GM18909 (cell line): ENCODE results near the gene KIAA2012.
A peak's percentile ranks its signal among the peaks of the same experiment; 100 is the strongest.
"Not testable (repeated sequence)": the region's sequence is repeated elsewhere in the genome, so short reads cannot be mapped to it uniquely, and the experiment has no call there.

Experiments
- ATAC-seq: cut with Tn5 transposase; IDR thresholded peaks from one replicate; pipeline ENCODE4 v1.9.1; 2021; ENCODE audit warnings: mild to moderate bottlenecking; ENCODE audit not compliant: unreplicated experiment, poor library complexity

KIAA2012 gene

DNA sequence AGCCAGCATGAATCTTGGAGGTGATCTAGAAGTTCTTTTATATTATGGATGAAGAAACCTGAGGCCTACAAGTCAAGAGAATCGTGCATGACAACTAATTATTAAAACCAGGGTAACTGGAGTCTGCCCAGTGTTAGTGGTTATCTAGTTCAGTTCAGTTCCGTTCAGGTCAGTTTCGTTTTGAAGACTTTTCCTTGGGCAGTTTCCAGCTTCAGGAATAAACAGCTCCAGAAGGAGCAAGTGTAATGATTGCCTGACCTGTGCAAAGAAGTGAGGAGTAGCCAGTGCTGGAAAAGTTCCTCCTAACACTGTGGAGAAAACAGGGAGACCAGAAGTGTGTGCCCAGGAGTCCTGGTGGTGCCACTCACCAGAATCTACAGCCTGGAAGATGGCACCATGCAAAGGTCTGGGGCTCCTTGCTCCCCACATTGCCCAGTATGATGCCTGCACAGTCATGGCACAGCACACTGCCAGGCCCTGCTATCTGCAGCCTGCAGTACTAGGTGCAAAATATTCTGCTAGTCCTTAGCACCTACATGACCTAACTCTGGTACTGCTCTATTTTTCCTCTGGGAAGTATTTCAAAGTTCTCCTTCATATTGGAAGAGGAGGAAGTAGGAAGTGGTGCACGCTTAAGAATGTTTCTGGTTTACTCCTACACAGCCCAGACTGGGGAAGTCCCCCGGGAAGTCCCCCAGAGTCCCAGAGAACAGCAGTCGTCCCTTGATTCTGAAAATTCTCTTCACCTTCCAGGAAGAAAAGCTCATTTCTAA lies 99.6 kb downstream of the KIAA2012 start:
- no peak for ATAC-seq

DNA sequence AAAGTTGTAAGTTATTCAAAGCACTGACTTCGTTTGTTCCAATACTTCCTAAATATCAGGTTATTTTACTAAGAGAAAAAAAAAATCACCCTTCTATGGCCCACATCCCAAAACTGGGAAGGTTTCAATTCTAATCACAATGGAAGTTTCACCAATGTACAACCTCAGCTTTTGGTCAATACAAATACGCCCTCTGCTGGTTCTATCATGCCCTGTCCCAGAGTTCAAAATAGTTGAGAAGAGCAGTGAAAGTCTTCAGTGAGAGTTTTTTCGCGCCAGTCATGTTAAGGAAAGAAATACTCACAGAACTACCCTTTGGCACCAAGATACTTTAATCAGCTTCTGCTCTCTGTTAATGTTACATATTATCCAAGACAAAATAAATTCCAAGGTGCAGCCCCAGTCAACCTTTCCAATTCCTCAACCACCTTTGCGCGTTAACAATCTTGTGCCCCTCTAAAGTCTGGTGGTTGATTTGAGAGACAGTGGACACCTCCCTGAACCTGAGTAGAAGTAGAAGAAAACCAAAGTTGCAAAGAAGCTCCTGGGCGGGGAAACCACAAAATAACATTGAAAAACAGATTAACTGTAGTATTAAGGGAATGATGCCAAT lies 105.4 kb downstream of the KIAA2012 start:
- no peak for ATAC-seq

DNA sequence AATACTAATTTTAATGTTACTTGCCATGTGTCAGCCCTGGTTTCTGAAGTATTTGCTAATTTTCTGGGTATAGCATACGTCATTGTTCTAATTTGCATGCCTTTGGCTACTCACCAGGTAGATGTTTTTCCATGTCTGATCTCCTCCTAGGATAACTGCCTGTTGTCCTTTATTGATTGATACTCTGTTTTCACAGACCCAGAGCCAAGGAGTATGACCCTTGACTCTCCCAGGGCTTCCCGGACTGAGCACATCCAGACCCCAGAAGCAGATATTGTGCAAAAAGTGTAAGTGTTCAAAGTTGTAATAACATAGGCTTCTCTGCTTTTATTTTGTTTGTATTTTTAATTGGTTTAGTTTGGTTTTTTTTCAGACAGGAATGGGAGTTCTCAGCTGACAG lies 111.5 kb downstream of the KIAA2012 start:
- ATAC-seq = no peak

DNA sequence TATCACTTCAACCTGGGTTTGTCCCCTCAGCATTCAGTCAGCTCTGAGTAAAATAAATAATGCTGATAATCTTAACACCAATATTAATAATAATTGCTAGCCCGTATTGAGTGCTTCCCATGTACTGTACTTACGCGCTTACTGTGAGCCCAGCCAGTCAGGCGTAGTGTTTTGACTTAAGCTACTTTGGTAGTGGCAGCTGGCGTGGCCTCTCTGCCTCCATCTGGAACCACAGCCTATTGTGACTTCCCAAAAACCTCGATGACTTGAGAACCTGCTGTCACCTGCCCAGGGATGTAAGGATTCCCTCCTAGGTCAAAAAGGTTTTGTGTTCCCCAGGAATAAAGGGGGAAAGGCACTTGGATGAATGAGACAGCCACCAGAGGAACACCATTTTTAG lies 112.1 kb downstream of the KIAA2012 start:
- no peak for ATAC-seq

DNA sequence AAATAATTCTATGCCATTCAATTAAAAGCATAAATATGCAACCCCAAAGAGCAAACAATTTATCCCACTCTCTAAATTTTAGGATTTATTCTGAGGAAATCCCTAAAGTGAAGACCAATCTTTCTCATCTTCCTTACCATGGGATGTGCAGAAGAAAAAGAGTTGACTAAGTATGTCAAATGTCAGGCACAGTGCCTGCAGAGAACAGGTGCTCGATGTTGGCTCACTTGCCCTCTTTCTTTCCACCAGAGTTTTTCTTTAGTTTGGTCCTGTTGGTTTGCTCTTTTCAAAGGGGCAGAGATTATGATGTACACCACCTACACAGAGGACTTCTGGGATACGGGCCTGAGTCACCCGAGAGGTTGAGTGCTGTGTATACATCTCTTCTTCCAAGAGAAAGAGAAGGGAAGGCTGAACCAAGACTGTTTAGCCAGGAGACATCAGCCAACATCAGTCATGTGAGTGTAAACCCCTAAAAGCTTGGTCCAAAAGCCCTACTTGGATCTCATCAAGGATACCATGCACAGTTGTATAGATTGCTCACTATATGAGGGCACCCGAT lies 113.7 kb downstream of the KIAA2012 start:
- no peak for ATAC-seq

DNA sequence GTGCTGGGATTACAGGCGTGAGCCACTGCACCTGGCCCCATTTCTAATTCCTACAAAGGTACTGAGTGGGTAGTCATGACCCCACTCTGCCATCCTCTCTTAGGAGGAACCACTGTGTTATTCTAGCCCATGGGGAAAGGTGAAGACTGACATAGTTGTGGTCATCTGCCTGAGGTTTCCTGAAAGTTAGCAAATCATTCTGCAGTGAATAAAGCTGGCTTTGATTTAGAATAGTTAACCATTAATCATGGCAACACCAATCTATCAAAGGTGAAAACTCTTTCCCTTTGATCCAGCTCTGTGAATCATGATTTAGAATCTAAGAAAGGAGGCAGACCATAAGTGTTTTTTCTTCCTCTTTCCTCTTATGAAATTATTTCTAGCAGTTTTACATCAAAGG lies 114.5 kb downstream of the KIAA2012 start:
- no peak for ATAC-seq

DNA sequence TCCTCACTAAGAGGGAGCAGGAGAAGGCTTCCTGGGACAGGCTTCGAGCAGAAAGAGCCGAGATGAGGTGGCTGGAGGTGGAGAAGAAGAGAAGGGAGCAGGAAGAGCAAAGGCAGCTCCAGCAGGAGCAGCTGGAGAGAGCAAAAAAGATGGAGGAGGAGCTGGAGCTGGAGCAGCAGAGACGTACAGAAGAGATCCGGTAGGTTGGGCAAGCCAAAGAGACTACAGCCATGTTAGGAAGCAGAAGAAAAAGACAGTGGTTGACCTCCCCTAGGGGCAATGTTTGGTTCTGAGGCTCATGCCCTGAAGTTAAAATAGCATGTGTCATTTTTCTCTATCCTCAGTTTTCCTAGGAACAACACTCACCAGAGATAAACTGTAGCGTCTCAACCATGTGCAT lies 120.2 kb downstream of the KIAA2012 start:
- ATAC-seq = no peak

DNA sequence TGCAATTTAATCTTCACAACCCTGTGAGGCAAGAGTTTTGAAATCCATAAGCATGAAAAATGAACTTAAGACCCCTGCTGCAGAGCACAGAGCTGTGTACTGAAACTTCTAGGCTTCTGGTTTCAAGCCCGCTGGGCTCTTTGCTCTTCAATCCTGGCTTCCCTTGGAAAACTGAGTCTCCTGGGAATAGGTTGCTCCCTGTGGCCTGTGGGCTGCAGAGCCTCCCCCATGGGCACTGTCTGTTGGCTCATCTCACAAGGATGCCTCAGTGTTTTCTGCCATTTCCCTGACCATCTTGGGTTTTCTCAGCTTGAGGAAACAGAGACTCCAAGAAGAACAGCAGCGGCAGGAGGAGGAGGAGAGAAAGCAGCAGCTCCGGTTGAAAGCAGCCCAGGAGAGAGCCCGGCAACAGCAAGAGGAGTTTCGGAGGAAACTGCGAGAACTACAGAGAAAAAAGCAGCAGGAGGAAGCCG lies 120.9 kb downstream of the KIAA2012 start:
- ATAC-seq = no peak

DNA sequence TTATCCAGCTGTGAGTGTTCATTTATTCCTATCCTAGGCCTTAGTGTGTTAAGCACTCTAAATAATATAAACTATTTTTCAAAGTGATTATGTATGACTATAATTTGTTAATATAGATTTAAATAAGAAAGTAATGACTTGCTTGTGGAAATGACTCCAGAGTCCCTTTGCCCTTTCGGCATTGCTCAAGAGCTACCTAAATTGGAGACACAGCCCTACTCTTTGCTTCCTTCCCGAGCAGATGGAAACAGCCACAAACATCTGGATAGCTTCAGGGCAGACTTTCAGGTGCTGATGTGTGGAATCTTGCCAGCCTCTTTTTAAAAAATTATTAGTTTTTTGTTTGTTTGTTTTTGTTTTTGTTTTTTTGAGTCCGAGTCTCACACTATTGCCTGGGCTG lies 121.4 kb downstream of the KIAA2012 start:
- no peak for ATAC-seq

DNA sequence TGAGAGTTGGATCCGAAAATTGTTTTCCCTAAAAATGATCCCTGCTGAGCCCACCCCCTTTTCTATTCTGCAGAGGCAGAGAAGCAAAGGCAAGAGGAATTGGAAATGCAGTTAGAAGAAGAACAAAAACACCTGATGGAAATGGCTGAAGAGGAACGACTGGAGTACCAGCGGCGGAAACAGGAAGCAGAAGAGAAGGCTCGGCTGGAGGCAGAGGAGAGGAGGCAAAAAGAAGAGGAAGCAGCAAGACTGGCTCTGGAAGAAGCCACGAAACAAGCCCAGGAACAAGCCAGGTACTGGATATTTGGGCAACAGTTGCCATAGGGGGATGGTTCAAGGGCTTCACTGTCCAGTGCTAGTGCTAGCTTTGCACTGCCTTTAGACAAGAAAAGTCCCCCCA lies 123.7 kb downstream of the KIAA2012 start:
- no peak for ATAC-seq

DNA sequence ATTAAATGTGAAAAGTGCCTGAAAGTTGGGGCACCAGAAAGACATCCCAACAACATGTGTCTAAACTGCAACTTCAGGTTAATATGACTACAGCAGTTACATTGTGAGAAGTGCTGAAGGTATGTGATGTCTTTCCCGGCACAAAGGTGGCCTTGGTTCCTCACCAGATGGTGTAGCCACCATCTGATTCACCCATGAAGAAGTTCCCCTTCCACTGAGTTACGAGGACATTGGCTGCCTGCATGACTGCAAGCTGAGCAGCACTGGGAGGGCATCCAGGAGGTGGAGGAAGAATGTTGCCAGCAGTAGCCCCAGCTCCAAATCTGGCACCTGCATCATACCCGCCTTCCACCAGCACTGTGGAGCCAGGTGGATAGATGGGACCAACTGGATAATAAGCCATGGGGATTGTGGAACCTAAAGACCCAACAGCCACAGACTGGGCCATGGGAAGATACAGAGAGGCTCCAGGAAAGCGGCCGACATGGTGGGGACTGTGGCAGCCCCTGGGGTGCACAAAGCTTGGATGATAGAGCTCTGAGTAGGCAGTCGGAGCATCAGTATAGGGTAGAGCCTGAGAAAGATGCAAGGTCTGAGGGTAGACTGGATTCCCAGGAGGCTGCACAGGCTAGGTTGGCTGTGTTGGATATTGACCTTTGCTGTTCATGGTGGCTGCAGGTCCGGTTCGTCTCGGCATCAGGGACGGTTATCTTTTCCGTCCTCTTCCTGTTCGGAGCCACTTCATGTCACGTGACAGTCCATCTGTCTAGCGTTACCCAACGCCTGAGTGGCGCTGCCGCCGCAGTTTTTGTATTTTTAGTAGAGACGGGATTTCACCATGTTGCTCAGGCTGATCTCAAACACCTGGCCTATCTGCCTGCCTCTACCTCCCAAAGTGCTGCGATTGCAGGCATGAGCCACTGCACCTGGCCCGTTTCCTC lies 128.4 kb downstream of the KIAA2012 start:
- no peak for ATAC-seq

DNA sequence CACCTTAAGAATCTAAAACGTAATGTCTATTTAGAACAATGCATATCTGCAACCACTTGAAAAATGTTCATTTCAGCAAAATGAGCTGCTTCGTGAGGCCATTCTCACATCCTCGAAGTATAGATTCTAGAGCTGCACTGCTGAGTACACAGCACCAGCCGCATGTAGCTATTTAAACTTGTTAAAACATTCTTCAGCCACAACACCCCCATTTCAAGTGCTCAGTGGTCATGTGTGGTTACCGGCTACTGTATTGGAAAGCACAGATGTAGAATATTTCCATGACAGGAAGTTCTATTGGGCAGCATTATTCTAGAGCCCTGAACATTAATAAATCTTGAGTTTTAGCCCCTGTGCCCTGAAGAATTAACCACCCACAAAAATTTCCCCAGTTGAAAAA lies 130.3 kb downstream of the KIAA2012 start:
- ATAC-seq = no peak

DNA sequence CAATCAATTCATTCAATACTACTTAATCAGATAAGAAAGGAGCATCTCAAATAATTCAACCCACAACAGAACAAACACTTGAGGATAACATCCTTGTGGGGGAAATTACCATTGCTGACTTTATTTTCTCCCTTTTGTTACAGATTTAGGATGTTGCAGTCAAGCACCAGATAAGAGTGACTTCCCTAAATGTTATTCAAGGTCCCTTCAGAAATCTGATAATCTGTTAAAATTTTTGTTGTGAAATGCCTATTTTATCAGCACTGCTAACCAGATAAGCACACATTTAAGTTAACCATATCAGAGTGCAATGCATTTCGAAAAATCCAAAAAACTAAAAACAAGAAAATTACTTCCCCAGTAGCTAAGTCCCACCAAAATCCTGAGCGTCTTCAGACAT lies 131.8 kb downstream of the KIAA2012 start:
- no peak for ATAC-seq

DNA sequence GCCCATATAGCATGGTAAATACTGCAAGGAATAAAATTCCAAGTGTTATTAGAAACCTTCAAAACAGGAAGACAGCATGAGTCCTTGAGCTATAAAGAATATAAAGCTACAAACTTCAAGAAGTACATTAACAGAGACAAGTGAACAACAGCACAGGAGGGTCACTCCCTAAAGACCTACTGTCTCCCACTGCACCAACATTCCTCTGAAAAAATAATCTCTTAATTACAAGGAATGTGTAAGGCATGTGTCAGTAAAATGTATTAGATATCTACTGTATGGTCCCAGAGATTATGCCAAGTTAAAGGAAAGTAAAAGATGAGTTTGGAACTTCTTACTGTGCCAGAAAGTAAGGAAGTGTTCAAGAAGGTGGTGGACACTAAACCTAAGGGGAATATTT lies 135.5 kb downstream of the KIAA2012 start:
- ATAC-seq = no peak

DNA sequence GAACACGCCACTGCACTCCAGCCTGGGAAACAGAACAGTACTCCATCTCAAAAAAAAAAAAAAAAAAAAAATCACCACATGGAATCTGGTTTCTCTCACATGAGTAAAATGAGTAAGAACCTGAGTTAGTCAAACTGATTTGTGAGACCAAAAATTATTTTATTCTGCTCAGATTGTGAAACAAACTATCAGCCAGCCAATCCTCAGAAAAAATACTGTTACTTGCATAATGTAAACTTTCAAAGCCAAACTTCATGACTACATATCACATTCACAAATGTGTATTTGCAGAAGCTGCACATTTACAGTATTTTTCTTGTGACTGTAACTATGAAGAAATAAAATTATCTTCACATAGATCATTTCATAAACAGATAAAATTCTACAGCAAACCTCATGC lies 142.1 kb downstream of the KIAA2012 start:
- ATAC-seq = no peak

DNA sequence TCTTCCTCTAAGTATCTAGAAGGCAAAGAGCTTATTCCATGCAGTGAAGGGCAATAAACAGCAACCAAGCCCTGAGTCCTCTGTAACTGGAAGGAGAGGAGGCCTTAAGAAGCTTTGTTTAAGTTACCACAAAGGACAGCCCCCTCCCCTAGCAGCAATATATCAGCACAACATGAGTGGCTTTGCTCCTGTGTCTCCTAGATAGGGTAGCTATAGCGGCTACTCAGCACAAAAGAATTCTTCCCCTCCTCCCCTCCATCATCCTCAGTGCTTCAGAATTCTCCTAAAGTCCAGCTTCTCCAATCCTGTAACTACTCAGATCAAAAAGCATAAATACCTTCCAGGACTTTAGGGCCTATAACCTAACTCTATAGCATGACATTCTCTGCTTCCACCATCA lies 148.8 kb downstream of the KIAA2012 start:
- ATAC-seq = no peak

DNA sequence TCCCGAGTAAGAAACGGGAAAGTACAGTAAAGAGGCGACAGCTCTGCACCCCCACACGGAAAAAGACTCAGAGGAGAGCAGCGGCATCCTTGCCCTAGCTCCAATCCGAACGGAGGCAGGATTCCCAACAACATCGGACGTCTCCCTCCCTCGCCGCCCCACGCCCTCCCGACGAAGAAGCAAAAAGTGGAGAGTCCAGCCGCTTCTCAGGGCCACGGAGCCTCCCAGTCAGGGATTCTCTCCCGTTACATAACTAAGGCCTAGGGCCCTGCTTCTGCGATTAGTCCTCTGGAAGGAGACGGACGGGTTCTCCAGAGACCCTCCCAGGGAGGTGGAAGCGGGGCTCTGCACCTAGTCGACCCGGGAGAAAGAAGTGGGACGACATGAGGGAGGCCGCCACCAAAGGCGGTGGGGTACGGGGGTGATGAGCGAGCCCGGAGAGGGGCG lies 164.8 kb downstream of the KIAA2012 start:
- peak; percentile 38 for ATAC-seq

DNA sequence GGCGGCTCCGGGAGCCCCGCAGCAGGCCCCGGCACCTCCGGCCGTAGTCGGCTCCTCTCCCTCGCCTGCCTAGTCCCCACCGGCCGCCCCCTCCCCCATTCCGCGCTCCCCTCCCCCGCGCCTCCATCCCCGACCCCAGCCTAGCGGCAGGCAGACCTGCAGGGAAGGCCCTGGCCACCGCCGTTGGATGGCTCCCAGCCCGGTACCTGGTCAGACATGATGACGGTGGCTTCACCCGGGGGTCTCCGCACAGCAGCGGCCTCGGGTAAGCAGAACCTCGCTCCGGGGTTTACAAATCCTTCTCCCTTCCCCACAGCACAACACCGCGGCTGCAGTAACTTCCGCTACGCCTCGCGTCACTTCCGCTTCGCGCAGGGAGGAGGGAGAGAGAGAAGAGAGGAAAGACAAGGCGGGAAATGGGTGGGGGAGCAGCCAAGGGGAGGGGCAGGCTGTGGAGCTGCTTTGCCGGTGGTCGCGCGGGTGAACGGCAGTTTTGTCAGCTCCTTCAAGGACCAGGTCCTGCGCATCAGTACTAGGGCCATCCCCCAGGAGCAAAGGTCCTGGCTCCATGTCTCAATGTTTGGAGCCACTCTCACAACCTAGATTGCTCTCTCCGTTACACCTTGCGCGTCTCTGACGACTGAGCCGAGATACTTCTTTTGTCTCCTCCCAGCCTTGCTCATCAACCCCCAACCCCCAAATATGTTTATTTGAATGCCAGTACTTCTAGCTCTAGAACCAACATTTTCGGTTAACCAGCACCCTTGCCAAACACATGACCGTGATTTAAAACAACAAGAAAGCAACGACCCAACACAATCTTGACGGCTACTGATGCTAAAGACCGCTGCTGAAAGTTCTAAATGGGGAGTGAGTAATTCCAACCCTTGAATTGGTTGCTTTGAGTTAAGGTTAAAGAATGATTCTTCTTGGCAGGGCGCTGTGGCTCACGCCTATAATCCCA lies 165.5 kb downstream of the KIAA2012 start, which contains the start of gene SUMO1:
SUMO1 (minus strand) TSS at position 364 of the 964 bp plus-strand sequence; CDS start at position 218, 146 bp downstream.
- ATAC-seq = peak; percentile 97

DNA sequence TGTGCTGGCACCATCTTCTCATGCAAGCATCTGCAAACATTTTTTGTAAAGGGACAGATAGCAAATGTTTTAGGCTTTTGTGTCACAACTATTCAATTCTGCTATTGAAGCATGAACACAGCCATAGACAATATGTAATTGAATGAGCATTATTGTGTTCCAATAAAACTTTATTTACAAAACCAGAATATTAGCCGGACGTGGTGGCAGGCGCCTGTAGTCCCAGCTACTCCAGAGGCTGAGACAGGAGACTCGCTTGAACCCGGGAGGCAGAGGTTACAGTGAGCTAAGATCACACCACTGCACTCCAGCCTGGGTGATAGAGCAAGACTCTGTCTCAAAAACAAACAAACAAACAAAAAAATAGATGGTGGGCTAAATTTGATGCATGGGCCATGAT lies 174.7 kb downstream of the KIAA2012 start:
- ATAC-seq = not testable (repeated sequence)
